ENCODE data around the gene TMEM179. TPM values are rescaled to one million over a fixed set of nuclear protein-coding genes. Genes with fewer than 3 reads are reported as not detected.
"Not testable (repeated sequence)": the region's sequence is repeated elsewhere in the genome, so short reads cannot be mapped to it uniquely, and the experiment has no call there.

TMEM179 gene
- total RNA-seq, 2 experiments from 2014 or later = not detected

DNA sequence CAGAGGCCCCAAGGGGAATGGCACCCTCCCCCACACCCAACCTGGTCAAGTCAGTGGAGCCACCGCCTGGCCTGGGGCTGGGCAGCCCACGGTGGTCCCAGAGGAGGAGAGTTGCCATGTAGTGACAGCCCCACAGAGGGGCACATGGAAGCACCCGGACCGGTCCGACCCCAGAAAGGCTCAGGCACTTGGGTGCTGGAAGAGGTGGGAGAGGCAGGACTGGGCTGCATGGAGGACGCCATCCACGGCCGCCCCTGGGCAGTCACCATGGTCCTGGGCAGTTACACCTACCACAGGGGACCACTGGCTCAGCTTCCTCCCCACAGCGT, 37.9 kb upstream of the TMEM179 start:
- Mint-ChIP-seq H3K4me3 (no peak overlapping the region), H3K27ac (peak overlapping the region; percentile 82), H3K9me3 (peaks cover 5% of the 10 kb centered on the region), H3K27me3 (peaks cover 19% of the 10 kb centered on the region), H3K4me1 (peaks cover 2% of the 10 kb centered on the region), H3K36me3 (no peaks in the 10 kb centered on the region)
- DNase-seq (no peak), ATAC-seq (ENCODE audit: low read depth) (no peak)
- POLR2A ChIA-PET = interaction anchor here (0.5 kb wide), 1 partner anchor 519 kb away, joined by 4 read pairs; no protein-coding TSS in a partner anchor

DNA sequence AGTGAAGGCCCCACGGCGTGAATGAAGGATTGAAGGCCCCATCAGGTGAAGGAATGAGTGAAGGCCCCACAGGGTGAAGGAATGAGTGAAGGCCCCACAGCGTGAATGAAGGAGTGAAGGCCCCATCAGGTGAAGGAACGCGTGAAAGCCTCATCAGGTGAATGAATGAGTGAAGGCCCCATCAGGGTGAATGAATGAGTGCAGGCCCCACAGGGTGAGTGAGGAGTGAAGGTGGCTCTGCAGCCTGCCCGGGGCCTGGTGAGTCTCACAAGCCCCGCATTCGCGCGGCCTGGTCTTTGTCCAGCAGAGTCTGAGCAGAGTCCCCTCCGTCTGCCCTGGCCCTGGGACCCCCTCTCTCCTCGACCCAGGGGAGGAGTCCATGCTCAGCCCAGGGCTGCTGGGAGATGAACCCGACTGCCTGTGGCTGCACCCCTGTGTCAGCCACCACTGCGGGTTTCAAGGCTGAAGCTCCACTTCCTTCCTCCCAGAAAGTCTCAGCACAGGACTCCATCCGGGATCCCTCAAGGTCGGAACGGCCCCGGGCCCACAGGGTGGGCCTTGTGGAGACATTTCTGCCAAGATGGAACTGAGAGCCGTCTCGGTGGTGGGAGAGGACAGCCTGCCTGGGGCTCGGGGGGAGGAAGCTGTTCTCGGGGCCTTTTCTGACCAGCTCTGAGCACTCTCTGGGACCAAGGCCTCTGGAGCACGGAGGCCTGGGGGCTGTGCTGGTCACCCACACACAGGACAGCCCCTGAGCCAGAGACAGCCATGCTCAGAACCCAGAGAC, 37.4 kb upstream of the TMEM179 start:
- DNase-seq (no peak), ATAC-seq (ENCODE audit: low read depth) (peak; percentile 66)
- Mint-ChIP-seq H3K27me3 (peaks cover 19% of the 10 kb centered on the region), H3K4me3 (peak overlapping the region; percentile 39), H3K27ac (peak overlapping the region; percentile 82), H3K36me3 (no peaks in the 10 kb centered on the region), H3K9me3 (peaks cover 5% of the 10 kb centered on the region), H3K4me1 (peaks cover 2% of the 10 kb centered on the region)
- POLR2A ChIA-PET = interaction anchor here (0.5 kb wide), 1 partner anchor 519 kb away, joined by 4 read pairs; no protein-coding TSS in a partner anchor

DNA sequence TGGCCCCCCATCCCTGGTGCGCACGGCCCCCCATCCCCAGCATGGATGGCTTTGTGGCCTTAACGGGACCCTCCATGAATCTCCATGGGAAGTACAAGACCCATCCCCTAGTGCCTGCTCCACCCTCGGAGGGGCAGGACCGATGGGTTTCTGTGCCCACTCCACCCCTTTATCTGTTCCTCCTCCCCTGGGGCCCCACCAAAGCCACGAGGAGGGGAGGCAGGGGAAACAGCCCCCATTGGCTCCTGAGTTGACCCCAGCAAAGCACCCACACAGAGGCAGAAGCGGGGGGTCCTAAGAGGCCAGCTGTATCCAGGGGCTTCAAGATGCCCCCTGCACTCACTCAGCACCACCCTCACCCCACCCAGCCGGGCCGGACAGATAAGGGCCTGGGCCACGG, 36.1 kb upstream of the TMEM179 start:
- ATAC-seq (ENCODE audit: low read depth) (no peak), DNase-seq (no peak)
- POLR2A ChIA-PET = no interaction called here
- Mint-ChIP-seq H3K4me1 (peaks cover 2% of the 10 kb centered on the region), H3K27ac (no peak overlapping the region), H3K36me3 (no peaks in the 10 kb centered on the region), H3K27me3 (peaks cover 19% of the 10 kb centered on the region), H3K4me3 (no peak overlapping the region), H3K9me3 (peaks cover 5% of the 10 kb centered on the region)

DNA sequence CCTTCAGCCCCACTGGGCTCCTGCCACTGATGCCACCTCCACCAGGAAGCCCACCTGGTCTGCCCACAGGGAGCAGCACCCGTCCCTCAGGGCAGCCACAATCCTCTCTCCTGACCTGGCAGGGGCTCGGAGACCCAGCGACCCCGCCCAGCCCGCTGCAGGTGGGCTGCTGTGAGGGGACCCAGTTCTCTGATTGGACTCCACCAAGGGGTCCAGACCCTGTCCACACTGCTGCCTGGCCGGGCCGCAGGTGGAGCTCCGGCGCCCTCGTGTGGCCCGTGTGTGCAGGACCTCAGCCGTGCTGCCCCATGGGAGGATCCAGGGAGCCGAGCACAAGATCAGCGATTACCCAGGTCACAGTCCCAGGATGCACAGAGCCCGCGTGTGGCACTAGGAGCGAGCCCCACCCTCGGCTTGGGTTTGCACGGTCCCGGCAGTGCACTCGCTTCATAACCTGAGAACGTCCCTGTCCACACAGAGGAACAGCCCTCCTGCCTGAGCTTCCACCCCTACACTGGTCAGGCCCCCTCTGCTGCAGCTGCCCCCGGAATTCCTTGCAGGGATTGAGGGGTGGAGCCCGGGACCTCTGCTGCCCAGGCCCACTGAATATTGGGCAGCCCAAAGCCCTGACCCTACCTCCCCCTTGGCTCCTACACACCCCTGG, 35.4 kb upstream of the TMEM179 start:
- Mint-ChIP-seq H3K36me3 (no peaks in the 10 kb centered on the region), H3K27ac (no peak overlapping the region), H3K27me3 (peaks cover 18% of the 10 kb centered on the region), H3K9me3 (peaks cover 4% of the 10 kb centered on the region), H3K4me1 (peaks cover 2% of the 10 kb centered on the region), H3K4me3 (no peak overlapping the region)
- ATAC-seq (ENCODE audit: low read depth) (peak; percentile 88), DNase-seq (peak; percentile 74)
- POLR2A ChIA-PET = no interaction called here

DNA sequence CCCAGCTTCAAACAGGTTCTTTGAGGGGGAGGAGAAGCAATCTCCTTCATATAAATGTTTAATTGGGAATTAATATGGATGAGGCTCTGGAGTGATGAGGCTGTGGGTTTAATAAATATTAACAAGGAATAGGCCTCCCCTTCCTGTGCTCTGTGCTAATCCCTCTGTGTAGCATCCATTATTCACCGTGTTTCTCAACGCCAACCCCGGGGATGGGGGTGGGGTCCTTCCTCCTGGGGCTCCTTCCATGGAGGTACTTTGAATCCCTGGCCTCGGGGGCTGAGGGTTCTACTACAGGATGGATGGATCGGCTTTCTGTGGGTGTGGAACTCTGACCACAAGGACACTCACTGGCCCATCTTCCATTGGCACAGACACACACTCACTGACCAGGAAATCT, 34.9 kb upstream of the TMEM179 start:
- no peaks in the 10 kb centered on the region for H3K36me3 Mint-ChIP-seq
- H3K9me3 Mint-ChIP-seq = no peaks in the 10 kb centered on the region
- peaks cover 2% of the 10 kb centered on the region for H3K4me1 Mint-ChIP-seq
- H3K27me3 Mint-ChIP-seq = peaks cover 13% of the 10 kb centered on the region
- DNase-seq (no peak), ATAC-seq (ENCODE audit: low read depth) (no peak)
- no peak overlapping the region for H3K4me3 Mint-ChIP-seq
- POLR2A ChIA-PET = no interaction called here
- H3K27ac Mint-ChIP-seq = no peak overlapping the region

DNA sequence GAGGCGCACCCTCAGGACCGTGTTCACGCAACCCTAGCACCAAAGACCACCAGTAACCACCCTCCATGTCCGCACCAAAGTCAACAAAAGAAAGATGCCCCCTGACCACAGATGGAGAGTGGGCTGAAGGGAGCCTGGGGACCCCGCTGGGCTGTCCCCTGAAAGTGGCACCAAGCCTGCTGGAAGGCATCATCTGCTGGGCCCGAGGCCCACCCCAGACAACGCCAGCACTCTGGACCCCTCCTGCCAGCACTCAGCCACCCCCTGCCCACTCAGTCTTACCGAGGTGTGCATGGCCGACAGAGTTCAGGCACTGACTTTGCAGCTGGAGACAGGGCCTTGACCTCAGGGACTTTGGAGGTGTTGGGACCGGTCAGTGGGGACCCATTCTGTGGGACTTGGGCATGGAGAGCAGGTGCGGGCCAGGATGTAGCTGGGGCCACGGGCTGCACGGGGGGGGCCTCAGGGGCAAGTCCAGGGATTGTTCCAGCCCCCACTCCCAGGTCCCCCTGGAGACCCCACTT, 34.4 kb upstream of the TMEM179 start:
- POLR2A ChIA-PET = no interaction called here
- ATAC-seq (ENCODE audit: low read depth) (no peak), DNase-seq (no peak)
- peaks cover 13% of the 10 kb centered on the region for H3K27me3 Mint-ChIP-seq
- peaks cover 2% of the 10 kb centered on the region for H3K4me1 Mint-ChIP-seq
- H3K9me3 Mint-ChIP-seq = no peaks in the 10 kb centered on the region
- H3K27ac Mint-ChIP-seq = no peak overlapping the region
- H3K36me3 Mint-ChIP-seq = no peaks in the 10 kb centered on the region
- H3K4me3 Mint-ChIP-seq = no peak overlapping the region

DNA sequence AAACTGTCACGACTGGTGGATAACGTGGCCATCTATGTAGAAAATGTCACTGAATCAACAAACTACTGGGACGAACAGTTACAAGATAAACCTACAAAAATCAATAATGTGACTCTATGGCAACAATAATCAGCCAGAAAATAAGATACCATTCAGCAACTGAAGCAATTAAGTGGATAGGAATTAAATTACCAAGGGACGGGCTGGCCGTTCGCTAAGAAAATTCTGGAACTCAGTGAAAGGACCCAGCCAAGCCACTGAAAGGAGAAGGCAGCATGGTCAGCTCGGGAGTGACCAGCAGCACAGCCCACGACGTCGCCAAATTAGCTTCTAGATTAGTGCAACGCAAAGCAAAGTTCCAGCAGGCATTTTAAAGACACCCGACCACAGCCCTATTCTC, 33.6 kb upstream of the TMEM179 start:
- DNase-seq = no peak
- POLR2A ChIA-PET = no interaction called here

DNA sequence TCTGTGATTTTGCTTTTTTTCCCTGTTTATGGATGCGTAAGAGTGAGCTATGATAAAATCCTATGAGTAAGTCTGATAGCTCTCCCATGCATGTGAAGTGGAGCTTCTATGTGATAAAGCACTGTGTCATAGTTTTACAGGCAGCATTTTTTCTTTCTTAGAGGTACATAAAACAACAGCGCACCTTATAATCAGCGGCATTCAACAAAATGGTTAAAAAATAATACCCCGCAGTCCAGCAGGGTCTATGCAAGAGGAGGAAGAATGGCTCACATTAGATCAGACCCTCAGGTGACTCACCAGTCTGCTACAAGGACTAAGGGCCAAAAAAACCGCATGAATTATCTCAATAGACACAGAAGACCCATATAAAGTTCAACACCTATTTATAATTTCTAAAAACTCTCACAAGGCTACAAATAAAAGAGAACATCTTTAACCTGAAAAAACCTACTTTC, 33.0 kb upstream of the TMEM179 start:
- POLR2A ChIA-PET = no interaction called here
- Mint-ChIP-seq H3K27ac (no peak overlapping the region), H3K27me3 (peaks cover 8% of the 10 kb centered on the region), H3K4me3 (no peak overlapping the region), H3K36me3 (no peaks in the 10 kb centered on the region), H3K4me1 (peaks cover 2% of the 10 kb centered on the region), H3K9me3 (no peaks in the 10 kb centered on the region)
- no peak for DNase-seq
- no peak for ATAC-seq (ENCODE audit: low read depth)

More for the DNA sequence above, 33.6 kb upstream of the TMEM179 start:
- no peak for ATAC-seq (ENCODE audit: low read depth)
- Mint-ChIP-seq H3K36me3 (no peaks in the 10 kb centered on the region), H3K27me3 (peaks cover 8% of the 10 kb centered on the region), H3K27ac (no peak overlapping the region), H3K4me1 (peaks cover 2% of the 10 kb centered on the region), H3K4me3 (no peak overlapping the region), H3K9me3 (no peaks in the 10 kb centered on the region)

DNA sequence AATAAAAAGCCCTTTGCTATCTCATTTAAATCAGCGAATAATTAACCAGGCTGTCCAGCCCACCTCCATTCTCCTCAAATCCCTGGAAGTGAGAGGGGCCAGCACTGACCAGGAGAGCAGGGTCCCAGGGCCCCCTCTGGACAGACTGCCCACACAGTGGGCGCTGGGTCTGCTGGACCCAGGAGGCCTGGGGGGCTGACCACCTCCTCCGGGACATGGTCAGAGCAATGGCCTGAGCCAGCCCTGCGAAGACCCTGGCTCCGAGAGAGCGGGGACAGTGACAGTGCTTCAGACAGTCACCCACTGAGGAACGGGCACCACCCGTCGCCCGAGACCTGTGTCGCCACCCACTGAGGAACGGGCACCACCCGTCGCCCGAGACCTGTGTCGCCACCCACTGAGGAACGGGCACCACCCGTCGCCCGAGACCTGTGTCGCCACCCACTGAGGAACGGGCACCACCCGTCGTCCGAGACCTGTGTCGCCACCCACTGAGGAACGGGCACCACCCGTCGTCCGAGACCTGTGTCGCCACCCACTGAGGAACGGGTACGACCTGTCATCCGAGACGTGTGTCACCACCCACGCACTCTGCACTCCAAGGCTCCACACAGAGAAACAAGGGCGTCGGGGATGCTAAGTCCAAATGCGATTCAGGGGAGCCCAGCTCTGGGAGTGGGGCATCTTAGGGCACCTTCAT, 32.4 kb upstream of the TMEM179 start:
- H3K4me1 Mint-ChIP-seq; DNase-seq; H3K9me3 Mint-ChIP-seq; POLR2A ChIA-PET; H3K36me3 Mint-ChIP-seq; H3K4me3 Mint-ChIP-seq; H3K27ac Mint-ChIP-seq; H3K27me3 Mint-ChIP-seq; ATAC-seq (ENCODE audit: low read depth): not testable (repeated sequence)

DNA sequence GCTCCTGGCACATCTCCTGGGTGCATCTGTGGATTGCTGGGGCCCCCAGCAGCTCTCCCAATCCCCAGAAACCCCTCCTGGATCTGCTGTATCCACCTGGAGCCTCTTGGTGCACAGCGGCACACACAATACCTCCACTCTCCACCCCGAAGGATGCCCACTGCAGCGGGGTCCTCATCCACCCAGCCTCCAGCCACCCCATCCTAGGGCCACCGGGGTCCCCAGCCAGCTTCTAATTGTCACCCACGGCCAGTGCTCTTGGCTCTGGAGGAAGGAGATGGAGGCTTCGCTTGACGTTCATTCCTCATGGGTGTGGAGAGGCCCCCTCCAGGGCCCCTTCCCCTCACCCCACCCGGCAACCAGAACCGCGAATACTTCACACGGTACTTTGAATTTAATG, 31.6 kb upstream of the TMEM179 start:
- no peak overlapping the region for H3K27ac Mint-ChIP-seq
- H3K4me3 Mint-ChIP-seq = no peak overlapping the region
- no peaks in the 10 kb centered on the region for H3K36me3 Mint-ChIP-seq
- DNase-seq (no peak), ATAC-seq (ENCODE audit: low read depth) (no peak)
- H3K27me3 Mint-ChIP-seq = peaks cover 14% of the 10 kb centered on the region
- H3K4me1 Mint-ChIP-seq = no peaks in the 10 kb centered on the region
- POLR2A ChIA-PET = no interaction called here
- no peaks in the 10 kb centered on the region for H3K9me3 Mint-ChIP-seq

DNA sequence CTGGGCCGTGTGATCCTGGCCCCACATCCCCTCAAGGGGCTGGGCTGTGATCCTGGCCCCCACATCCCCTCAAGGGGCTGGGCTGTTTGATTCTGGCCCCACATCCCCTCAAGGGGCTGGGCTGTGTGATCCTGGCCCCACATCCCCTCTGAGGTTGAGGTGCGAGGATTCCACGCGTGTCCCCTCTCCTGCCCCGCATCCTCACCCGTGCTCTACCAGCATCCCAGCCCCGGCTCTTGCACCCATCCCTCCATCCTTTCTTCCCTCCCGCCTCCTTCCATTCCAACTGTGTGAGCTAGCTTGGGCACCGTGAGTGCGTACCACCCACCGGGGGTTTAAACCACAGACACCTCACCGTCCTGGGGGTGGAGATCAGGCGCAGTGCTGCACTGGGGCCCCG, 31.1 kb upstream of the TMEM179 start:
- no peak for DNase-seq
- Mint-ChIP-seq H3K36me3 (no peaks in the 10 kb centered on the region), H3K4me3 (no peak overlapping the region), H3K27me3 (peaks cover 14% of the 10 kb centered on the region), H3K9me3 (no peaks in the 10 kb centered on the region), H3K27ac (no peak overlapping the region), H3K4me1 (no peaks in the 10 kb centered on the region)
- POLR2A ChIA-PET = no interaction called here
- no peak for ATAC-seq (ENCODE audit: low read depth)

DNA sequence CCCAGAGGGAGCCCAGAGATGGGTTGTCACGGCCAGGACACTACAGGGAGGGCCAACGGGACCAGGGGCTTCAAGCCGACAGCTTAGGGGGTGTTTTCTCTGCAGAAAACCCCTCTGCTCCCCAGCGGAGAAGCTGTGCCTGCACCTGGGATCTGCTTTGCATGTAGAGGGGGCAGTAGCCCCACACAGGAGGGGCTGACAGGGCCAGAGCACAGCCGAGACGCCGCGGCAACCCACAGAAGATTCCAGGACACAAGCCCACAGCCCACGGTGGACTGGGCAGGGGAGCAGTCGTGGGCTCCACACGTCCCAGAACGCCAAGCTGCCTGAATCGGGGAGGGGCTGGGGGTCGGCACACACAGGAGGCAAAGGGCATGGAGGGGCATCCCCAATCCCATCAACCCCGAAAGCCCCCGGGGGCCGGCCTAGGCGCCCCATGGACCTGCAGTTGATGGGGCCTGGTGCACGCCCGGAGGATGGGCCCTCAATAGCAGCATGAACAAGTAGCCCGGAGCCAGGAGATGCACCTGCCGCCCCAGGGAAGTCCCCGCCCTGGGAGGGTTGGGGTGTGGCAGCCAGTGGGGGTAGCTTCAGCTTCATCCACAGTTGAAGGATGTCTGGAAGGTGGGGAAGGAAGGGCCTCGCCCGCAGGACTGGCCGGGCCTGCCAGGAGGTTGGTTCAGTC, 30.5 kb upstream of the TMEM179 start:
- DNase-seq (no peak), ATAC-seq (ENCODE audit: low read depth) (no peak)
- POLR2A ChIA-PET = no interaction called here
- no peak overlapping the region for H3K27ac Mint-ChIP-seq
- H3K4me3 Mint-ChIP-seq = no peak overlapping the region
- H3K4me1 Mint-ChIP-seq = no peaks in the 10 kb centered on the region
- no peaks in the 10 kb centered on the region for H3K9me3 Mint-ChIP-seq
- H3K27me3 Mint-ChIP-seq = peaks cover 14% of the 10 kb centered on the region
- no peaks in the 10 kb centered on the region for H3K36me3 Mint-ChIP-seq

DNA sequence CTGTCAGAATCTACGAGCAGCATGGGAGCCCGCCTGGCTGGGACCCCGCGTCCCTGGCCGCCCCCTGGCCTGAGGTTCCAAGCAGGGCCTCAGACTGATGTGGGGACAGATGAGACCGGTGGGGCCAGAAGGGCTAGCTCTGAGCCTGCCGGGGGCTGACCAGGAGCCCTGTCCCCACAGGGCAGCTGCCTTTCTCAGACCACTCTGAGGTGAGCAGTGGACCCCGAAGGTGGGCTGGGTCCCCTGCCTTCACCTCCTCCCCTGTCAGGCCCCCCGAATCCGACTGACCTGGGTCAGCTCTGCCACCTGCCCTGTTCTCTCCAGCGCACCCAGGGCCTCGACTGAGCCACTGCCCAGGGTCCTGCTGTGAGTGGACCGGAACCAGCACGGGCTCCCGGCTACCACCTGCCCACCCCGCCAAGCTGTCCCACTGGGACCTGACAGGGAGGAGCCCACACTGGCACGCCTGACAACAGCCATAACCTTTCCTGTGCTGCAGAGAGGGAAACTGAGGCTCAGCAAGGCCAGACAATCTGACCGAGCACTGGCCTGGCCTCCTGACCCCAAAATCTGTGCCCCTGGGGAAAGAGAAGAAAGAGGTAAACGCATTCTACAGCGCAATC, 29.7 kb upstream of the TMEM179 start:
- peaks cover 16% of the 10 kb centered on the region for H3K27me3 Mint-ChIP-seq
- POLR2A ChIA-PET = no interaction called here
- DNase-seq (no peak), ATAC-seq (ENCODE audit: low read depth) (no peak)
- H3K9me3 Mint-ChIP-seq = no peaks in the 10 kb centered on the region
- H3K4me1 Mint-ChIP-seq = no peaks in the 10 kb centered on the region
- no peaks in the 10 kb centered on the region for H3K36me3 Mint-ChIP-seq
- no peak overlapping the region for H3K4me3 Mint-ChIP-seq
- no peak overlapping the region for H3K27ac Mint-ChIP-seq
